GM12801 (cell line): ENCODE measurements around the gene LIMS1.

Experiments
- CTCF ChIP-seq: IDR thresholded peaks from one replicate; pipeline ENCODE4 v1.5.1; 2011; ENCODE audit warnings: control low read depth; ENCODE audit not compliant: insufficient read length; ENCODE audit errors: extremely low read depth

LIMS1 gene

GRCh38 chr2:108562274-108562673 lies 28.0 kb downstream of the LIMS1 start:
- no peak for TF ChIP-seq CTCF

GRCh38 chr2:108564510-108564909 lies 30.2 kb downstream of the LIMS1 start:
- TF ChIP-seq CTCF: no peak

- no peak for TF ChIP-seq CTCF
These were observed 31.6 kb downstream of the LIMS1 start for GRCh38 chr2:108565778-108566375.

GRCh38 chr2:108570416-108570815 lies 36.1 kb downstream of the LIMS1 start:
- no peak for TF ChIP-seq CTCF

GRCh38 chr2:108571286-108571685 lies 37.0 kb downstream of the LIMS1 start:
- no peak for TF ChIP-seq CTCF

GRCh38 chr2:108573061-108573460 lies 38.8 kb downstream of the LIMS1 start:
- no peak for TF ChIP-seq CTCF

GRCh38 chr2:108574332-108574731 lies 40.1 kb downstream of the LIMS1 start:
- TF ChIP-seq CTCF: no peak
